HepG2 (cell line): ENCODE data around the gene AVPR2. TPM values are rescaled to one million over a fixed set of nuclear protein-coding genes. Genes with fewer than 3 reads are reported as not detected.

ENCODE experiments used
- ATAC-seq: fragments of 200-7000 bp; cut with Tn5 transposase; 3 replicates; pipeline ENCODE4 v1.9.1; 2020; ENCODE audit warnings: mild to moderate bottlenecking, moderate library complexity
- BruUV-seq: library from RNA; stranded (reverse); fragments of 400-500 nt; replicated peaks from 2 replicates; lab custom pipeline; 2021; lab: Mats Ljungman, UMichigan
- CTCF ChIA-PET: fragments of 300-600 bp; formaldehyde crosslinking; extraction: SDS; loops from one replicate; lab custom pipeline; 2021; ENCODE audit warnings: low total read pairs, inconsistent platforms, low intra/inter-chr PET ratio; lab: Yijun Ruan, JAX
- POLR2A ChIA-PET: fragments of 350-600 bp; sonication (Branson Sonifier 250); formaldehyde crosslinking; loops from one replicate; lab custom pipeline; 2020; ENCODE audit warnings: antibody characterized with exemption, inconsistent platforms; lab: Yijun Ruan, JAX
- DNase-seq: peaks from one replicate; pipeline ENCODE4 v3.0.0-alpha.2; 2015; ENCODE audit warnings: low spot score
- FAIRE-seq: peaks from 3 replicates; lab custom pipeline; 2011; peaks lifted over from hg19 to GRCh38; lab: Jason Lieb, UNC
- H2AFZ ChIP-seq: one replicate; pipeline ENCODE4 v1.6.1; 2011; ENCODE audit warnings: low read length, inconsistent platforms
- H3K27ac ChIP-seq: fragments of 300-600 bp; 3 replicates; pipeline ENCODE4 v1.8.0; 2011; ENCODE audit warnings: mixed run types, mild to moderate bottlenecking, mixed read lengths, low read length, inconsistent platforms; ENCODE audit not compliant: insufficient read depth; ENCODE audit errors: extremely low read length
- H3K27me3 ChIP-seq, 2 experiments: fragments of 200-600 bp in 1 of 2; 2 replicates in 1 of 2; 3 replicates in 1 of 2; pipeline versions ENCODE4 v1.6.0 to v1.8.0; 2011; ENCODE audit warnings: low read length in 2 of 2, mild to moderate bottlenecking in 2 of 2, moderate library complexity in 2 of 2, inconsistent platforms in 1 of 2; ENCODE audit not compliant: insufficient read depth in 2 of 2, control insufficient read depth in 1 of 2
- H3K36me3 ChIP-seq, 2 experiments: fragments of 200-600 bp in 1 of 2; replicated peaks in 1 of 2; 2 replicates in 1 of 2; 3 replicates in 1 of 2; pipeline versions ENCODE4 v1.5.1 to v1.8.0; 2011; ENCODE audit warnings: low read length in 2 of 2, inconsistent platforms in 1 of 2; ENCODE audit not compliant: insufficient read depth in 2 of 2, control insufficient read depth in 1 of 2
- H3K4me1 ChIP-seq: 2 replicates; pipeline ENCODE4 v1.5.1; 2012; ENCODE audit warnings: low read length, inconsistent platforms; ENCODE audit not compliant: insufficient read depth
- H3K4me2 ChIP-seq: 2 replicates; pipeline ENCODE4 v1.6.0; 2011; ENCODE audit warnings: low read depth, low read length, inconsistent platforms
- H3K4me3 ChIP-seq, 3 experiments: fragments of 200-600 bp in 1 of 3; sonication (generic), shearing (Covaris generic) in 1 of 3; replicated peaks in 1 of 3; 2 replicates each; pipeline ENCODE4 v1.5.1; 2011 to 2016; ENCODE audit warnings: low read length in 3 of 3, inconsistent platforms in 2 of 3, low read depth in 2 of 3, mild to moderate bottlenecking in 2 of 3, control low read depth in 1 of 3, mixed read lengths in 1 of 3; ENCODE audit not compliant: insufficient read depth in 1 of 3
- H3K79me2 ChIP-seq: one replicate; pipeline ENCODE4 v1.6.1; 2011; ENCODE audit warnings: low read length, inconsistent platforms; ENCODE audit not compliant: insufficient read depth
- H3K9ac ChIP-seq: 2 replicates; pipeline ENCODE4 v1.6.0; 2011; ENCODE audit warnings: mild to moderate bottlenecking, low read depth, low read length, inconsistent platforms; ENCODE audit not compliant: insufficient read depth
- H3K9me3 ChIP-seq: 2 replicates; pipeline ENCODE4 v1.5.1; 2012; ENCODE audit warnings: mild to moderate bottlenecking, low read length
- H4K20me1 ChIP-seq: 2 replicates; pipeline ENCODE4 v1.6.0; 2011; ENCODE audit warnings: inconsistent platforms, mild to moderate bottlenecking, low read length, moderate library complexity; ENCODE audit not compliant: insufficient read depth
- ATF2 ChIP-seq: sonication (generic); formaldehyde crosslinking; IDR thresholded peaks from 2 replicates; pipeline ENCODE4 v1.4.0; 2020; ENCODE audit warnings: missing genetic modification reagents
- BRCA1 ChIP-seq: sonication (generic); formaldehyde crosslinking; IDR thresholded peaks from 2 replicates; pipeline ENCODE4 v1.4.0; 2020; ENCODE audit warnings: missing genetic modification reagents
- CAMTA2 ChIP-seq: sonication (generic); formaldehyde crosslinking; IDR thresholded peaks from 2 replicates; pipeline ENCODE4 v1.4.0; 2020; ENCODE audit warnings: mild to moderate bottlenecking, missing genetic modification reagents, borderline replicate concordance
- FLYWCH1 ChIP-seq: sonication (generic); formaldehyde crosslinking; IDR thresholded peaks from 2 replicates; pipeline ENCODE4 v1.8.1; 2023; ENCODE audit warnings: mild to moderate bottlenecking, missing genetic modification reagents
- FOXK2 ChIP-seq: fragments of 450-650 bp; IDR thresholded peaks from 2 replicates; pipeline ENCODE4 v1.6.1; 2016
- MAFK ChIP-seq, 2 experiments: IDR thresholded peaks in 1 of 2; conservative IDR thresholded peaks in 1 of 2; 2 replicates each; pipeline ENCODE4 v1.6.1; 2011; ENCODE audit warnings: improper control_type of control experiment in 2 of 2, low read length in 2 of 2
- PBX3 ChIP-seq: sonication (generic); formaldehyde crosslinking; IDR thresholded peaks from 2 replicates; pipeline ENCODE4 v1.8.1; 2023; ENCODE audit warnings: missing genetic modification reagents, inconsistent platforms, borderline replicate concordance
- PHF21A ChIP-seq: sonication (generic); formaldehyde crosslinking; IDR thresholded peaks from 2 replicates; pipeline ENCODE4 v1.5.0; 2020; ENCODE audit warnings: mild to moderate bottlenecking, missing genetic modification reagents
- RARG ChIP-seq: sonication (generic); formaldehyde crosslinking; IDR thresholded peaks from 2 replicates; pipeline ENCODE4 v1.4.0; 2020; ENCODE audit warnings: low read depth, mild to moderate bottlenecking, missing genetic modification reagents
- RBAK ChIP-seq: sonication (generic); formaldehyde crosslinking; IDR thresholded peaks from 2 replicates; pipeline ENCODE4 v1.5.1; 2020; ENCODE audit warnings: mild to moderate bottlenecking, missing genetic modification reagents
- ZFAT ChIP-seq: sonication (generic); formaldehyde crosslinking; conservative IDR thresholded peaks from 2 replicates; pipeline ENCODE4 v1.8.1; 2023; ENCODE audit warnings: missing genetic modification reagents, inconsistent platforms
- ZNF225 ChIP-seq: sonication (generic); formaldehyde crosslinking; IDR thresholded peaks from 2 replicates; pipeline ENCODE4 v1.4.0; 2020; ENCODE audit warnings: mild to moderate bottlenecking, missing genetic modification reagents
- ZNF614 ChIP-seq: IDR thresholded peaks from 2 replicates; pipeline ENCODE4 v1.6.1; 2018; ENCODE audit warnings: missing biosample characterization, missing genetic modification reagents, inconsistent platforms, borderline replicate concordance
- ZNF761 ChIP-seq: sonication (generic); formaldehyde crosslinking; conservative IDR thresholded peaks from 2 replicates; pipeline ENCODE4 v1.4.0; 2020; ENCODE audit warnings: mild to moderate bottlenecking, missing genetic modification reagents
- ZNF768 ChIP-seq: sonication (generic); formaldehyde crosslinking; IDR thresholded peaks from 2 replicates; pipeline ENCODE4 v1.4.0; 2020; ENCODE audit warnings: missing genetic modification reagents
- WGBS: methylation state at CpG from one replicate; pipeline ENCODE4 v1.1.6; 2017; ENCODE audit warnings: low lambda C conversion rate; 5-methylcytosine and 5-hydroxymethylcytosine counted together
- in situ Hi-C: cut with HindIII; loops from 2 replicates; pipeline ENCODE4 v1.10.0; 2017; ENCODE audit warnings: low pct_unique_long_range_greater_than_20kb; ENCODE audit not compliant: extremely low pct_ligation_motif_present
- intact Hi-C: fragments of 100-400 bp; cut with micrococcal nuclease; formaldehyde crosslinking; loops from one replicate; pipeline ENCODE4 v1.10.0; 2022; ENCODE audit not compliant: unreplicated experiment
- polyA plus RNA-seq, 8 experiments: library from polyadenylated mRNA; depleted of rRNA in 3 of 8; stranded (reverse) in 7 of 8; unstranded in 1 of 8; fragments of >200 nt; fragmentation: Illumina TruSeq in 4 of 8; extraction: Trizol in 4 of 8; gene quantifications; 2 replicates each; pipeline versions ENCODE4 v1.2.1 to v1.2.3, GENCODE V29; 2011 to 2016; ENCODE audit warnings: low read depth in 4 of 8, missing spikeins in 1 of 8, mixed read lengths in 1 of 8; ENCODE audit not compliant: insufficient read depth in 1 of 8
- total RNA-seq, 5 experiments: library from RNA; depleted of rRNA; stranded (reverse); fragments of >200 nt; fragmentation: Illumina TruSeq; extraction: Trizol; gene quantifications; 2 replicates each; pipeline ENCODE4 v1.2.3, GENCODE V29; 2016; ENCODE audit warnings: low read depth in 1 of 5
- TF ChIP-seq, protein P1 (sequence below): IDR thresholded peaks from 2 replicates; pipeline ENCODE4 v1.6.1; 2016; ENCODE audit warnings: control low read depth
- TF ChIP-seq, protein P2 (sequence below), 2 experiments: sonication (generic) in 1 of 2; formaldehyde crosslinking in 1 of 2; IDR thresholded peaks; 2 replicates each; pipeline versions ENCODE4 v1.4.0 to v1.6.1; 2018 to 2020; ENCODE audit warnings: missing genetic modification reagents in 2 of 2, borderline replicate concordance in 1 of 2, low read depth in 1 of 2, mild to moderate bottlenecking in 1 of 2, missing biosample characterization in 1 of 2

AVPR2 gene
- total and polyA plus RNA-seq, 2 of the 13 experiments (the other 11 are each of a cell fraction or from before 2014, with no cell fraction given), result not detected

DNA sequence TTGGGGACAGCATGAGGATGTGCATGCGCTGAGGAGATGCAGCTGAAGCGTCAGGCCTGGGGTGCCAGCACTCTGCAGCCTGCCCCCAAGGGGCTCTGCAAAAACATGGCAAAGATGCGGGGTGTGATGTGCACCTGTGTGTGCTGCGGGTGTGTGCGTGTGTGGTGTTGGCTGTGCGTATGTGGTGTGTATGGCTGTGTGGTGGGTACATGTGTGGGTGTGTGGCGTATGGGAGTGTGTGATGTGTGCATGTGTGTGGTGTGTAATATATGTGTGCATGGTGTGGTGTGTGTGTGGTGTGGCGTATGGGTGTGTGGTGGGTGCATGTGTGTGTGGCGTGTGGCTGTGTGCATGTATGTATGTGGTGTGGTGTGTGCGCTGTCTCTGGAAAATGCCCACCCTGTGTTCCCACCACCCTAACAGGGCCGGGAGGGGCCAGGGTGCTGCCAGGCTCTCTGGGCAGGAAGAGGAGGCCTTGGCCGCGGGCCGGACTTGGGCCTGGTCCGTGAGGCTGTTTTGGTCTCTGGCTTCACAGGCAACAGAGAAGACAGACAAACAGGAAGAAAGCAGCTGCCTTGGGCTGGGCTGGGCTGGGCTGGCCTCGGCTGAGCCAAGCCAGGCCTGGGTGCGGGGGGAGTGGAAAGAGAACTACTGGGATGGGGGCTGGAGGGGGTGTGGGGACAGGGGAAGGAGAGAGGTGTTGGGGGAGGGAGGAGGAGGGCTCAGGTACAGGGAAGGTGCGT, 1.1 kb upstream of the AVPR2 start (continued):
- TF ChIP-seq, protein P1, sequence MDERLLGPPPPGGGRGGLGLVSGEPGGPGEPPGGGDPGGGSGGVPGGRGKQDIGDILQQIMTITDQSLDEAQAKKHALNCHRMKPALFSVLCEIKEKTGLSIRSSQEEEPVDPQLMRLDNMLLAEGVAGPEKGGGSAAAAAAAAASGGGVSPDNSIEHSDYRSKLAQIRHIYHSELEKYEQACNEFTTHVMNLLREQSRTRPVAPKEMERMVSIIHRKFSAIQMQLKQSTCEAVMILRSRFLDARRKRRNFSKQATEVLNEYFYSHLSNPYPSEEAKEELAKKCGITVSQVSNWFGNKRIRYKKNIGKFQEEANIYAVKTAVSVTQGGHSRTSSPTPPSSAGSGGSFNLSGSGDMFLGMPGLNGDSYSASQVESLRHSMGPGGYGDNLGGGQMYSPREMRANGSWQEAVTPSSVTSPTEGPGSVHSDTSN (CRISPR knock-in tag), result no peak
- TF ChIP-seq PHF21A (no peak), FLYWCH1 (no peak), BRCA1 (CRISPR knock-in tag) (no peak), ZNF768 (CRISPR knock-in tag) (no peak)

DNA sequence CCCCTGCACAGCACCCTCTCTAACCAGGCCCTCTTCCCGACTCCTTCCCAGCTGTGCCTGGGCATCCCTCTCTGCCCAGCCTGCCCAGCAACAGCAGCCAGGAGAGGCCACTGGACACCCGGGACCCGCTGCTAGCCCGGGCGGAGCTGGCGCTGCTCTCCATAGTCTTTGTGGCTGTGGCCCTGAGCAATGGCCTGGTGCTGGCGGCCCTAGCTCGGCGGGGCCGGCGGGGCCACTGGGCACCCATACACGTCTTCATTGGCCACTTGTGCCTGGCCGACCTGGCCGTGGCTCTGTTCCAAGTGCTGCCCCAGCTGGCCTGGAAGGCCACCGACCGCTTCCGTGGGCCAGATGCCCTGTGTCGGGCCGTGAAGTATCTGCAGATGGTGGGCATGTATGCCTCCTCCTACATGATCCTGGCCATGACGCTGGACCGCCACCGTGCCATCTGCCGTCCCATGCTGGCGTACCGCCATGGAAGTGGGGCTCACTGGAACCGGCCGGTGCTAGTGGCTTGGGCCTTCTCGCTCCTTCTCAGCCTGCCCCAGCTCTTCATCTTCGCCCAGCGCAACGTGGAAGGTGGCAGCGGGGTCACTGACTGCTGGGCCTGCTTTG, 1.1 kb downstream of the AVPR2 start:
- ChIA-PET CTCF (no interaction called here), POLR2A (no interaction called here)
- Histone ChIP-seq H4K20me1 (no peaks in the 10 kb centered on the region), H3K36me3 (no peaks in the 10 kb centered on the region), H3K27me3 (peaks cover 2 to 11% of the 10 kb centered on the region in 2 experiments; a peak in 2 of 5 replicates), H3K27ac (no peak overlapping the region), H3K9ac (no peak overlapping the region), H3K79me2 (no peaks in the 10 kb centered on the region), H3K4me1 (no peaks in the 10 kb centered on the region), H2AFZ (no peak overlapping the region), H3K4me2 (no peak overlapping the region), H3K9me3 (no peaks in the 10 kb centered on the region), H3K4me3 (no peak overlapping the region)
- BruUV-seq, result no TSS peak
- DNase-seq (no peak), ATAC-seq (no peak), FAIRE-seq (no peak)
- in situ Hi-C loops, result no loop called here
- intact Hi-C loops, result no loop called here
- 100% methylated on average over 1 of the region's 32 CpGs for WGBS
- TF ChIP-seq CAMTA2 (CRISPR knock-in tag) (no peak), FOXK2 (no peak), ATF2 (CRISPR knock-in tag) (no peak), PBX3 (CRISPR knock-in tag) (no peak), ZNF225 (CRISPR knock-in tag) (no peak), ZFAT (no peak), ZNF761 (CRISPR knock-in tag) (no peak), RARG (CRISPR knock-in tag) (no peak), MAFK (conservative IDR thresholded peaks at IDR 0.05 in 1 of 2, IDR thresholded peaks at IDR 0.05 in 1 of 2; ENCODE audit: low read length in 2 of 2) (no peak), RBAK (CRISPR knock-in tag) (no peak), ZNF614 (CRISPR knock-in tag) (no peak)
- TF ChIP-seq, protein P2, sequence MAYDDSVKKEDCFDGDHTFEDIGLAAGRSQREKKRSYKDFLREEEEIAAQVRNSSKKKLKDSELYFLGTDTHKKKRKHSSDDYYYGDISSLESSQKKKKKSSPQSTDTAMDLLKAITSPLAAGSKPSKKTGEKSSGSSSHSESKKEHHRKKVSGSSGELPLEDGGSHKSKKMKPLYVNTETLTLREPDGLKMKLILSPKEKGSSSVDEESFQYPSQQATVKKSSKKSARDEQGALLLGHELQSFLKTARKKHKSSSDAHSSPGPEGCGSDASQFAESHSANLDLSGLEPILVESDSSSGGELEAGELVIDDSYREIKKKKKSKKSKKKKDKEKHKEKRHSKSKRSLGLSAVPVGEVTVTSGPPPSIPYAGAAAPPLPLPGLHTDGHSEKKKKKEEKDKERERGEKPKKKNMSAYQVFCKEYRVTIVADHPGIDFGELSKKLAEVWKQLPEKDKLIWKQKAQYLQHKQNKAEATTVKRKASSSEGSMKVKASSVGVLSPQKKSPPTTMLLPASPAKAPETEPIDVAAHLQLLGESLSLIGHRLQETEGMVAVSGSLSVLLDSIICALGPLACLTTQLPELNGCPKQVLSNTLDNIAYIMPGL (CRISPR knock-in tag; IDR thresholded peaks at IDR 0.05; ENCODE audit: borderline replicate concordance in 1 of 2, low read depth in 1 of 2), result no peak
